GM23338 (cell line): ENCODE results near the gene EXOC3. TPM values are rescaled to one million over a fixed set of nuclear protein-coding genes. Genes with fewer than 3 reads are reported as not detected.

Experiments used
- ATAC-seq: fragments of 200-7000 bp; cut with Tn5 transposase; 3 replicates; pipeline ENCODE4 v1.9.1; 2020
- DNase-seq: peaks from one replicate; pipeline ENCODE4 v3.0.0-alpha.2; 2015; ENCODE audit warnings: low spot score
- H2AFZ ChIP-seq: fragments of 200-600 bp; sonication (generic); 2 replicates; pipeline ENCODE4 v1.8.0; 2016; ENCODE audit warnings: antibody characterized with exemption, mild to moderate bottlenecking, moderate library complexity
- H3F3A ChIP-seq: fragments of 200-600 bp; sonication (generic); replicated peaks from 2 replicates; pipeline ENCODE4 v1.8.0; 2017; ENCODE audit warnings: antibody characterized with exemption, mixed run types, low read depth
- H3K27ac ChIP-seq: fragments of 200-600 bp; sonication (generic); 2 replicates; pipeline ENCODE4 v1.6.1; 2016; ENCODE audit warnings: low read depth
- H3K27me3 ChIP-seq: fragments of 200-600 bp; sonication (generic); 2 replicates; pipeline ENCODE4 v1.8.0; 2016; ENCODE audit warnings: mild to moderate bottlenecking, mixed run types, moderate library complexity; ENCODE audit not compliant: insufficient read depth
- H3K36me3 ChIP-seq: fragments of 200-600 bp; sonication (generic); 2 replicates; pipeline ENCODE4 v1.8.0; 2016; ENCODE audit warnings: mild to moderate bottlenecking; ENCODE audit not compliant: insufficient read depth
- H3K4me1 ChIP-seq: fragments of 200-600 bp; sonication (generic); 2 replicates; pipeline ENCODE4 v1.8.0; 2016; ENCODE audit warnings: mild to moderate bottlenecking, moderate library complexity; ENCODE audit not compliant: insufficient read depth
- H3K4me2 ChIP-seq: fragments of 200-600 bp; sonication (generic); 2 replicates; pipeline ENCODE4 v1.7.1; 2017; ENCODE audit warnings: mixed run types
- H3K4me3 ChIP-seq: fragments of 200-600 bp; sonication (generic); 2 replicates; pipeline ENCODE4 v1.6.1; 2016; ENCODE audit warnings: mixed run types
- H3K79me2 ChIP-seq: fragments of 200-600 bp; sonication (generic); replicated peaks from 2 replicates; pipeline ENCODE4 v1.8.0; 2017; ENCODE audit warnings: mild to moderate bottlenecking; ENCODE audit not compliant: insufficient read depth
- H3K9me2 ChIP-seq: fragments of 200-600 bp; sonication (generic); 2 replicates; pipeline ENCODE4 v1.8.0; 2017; ENCODE audit not compliant: insufficient read depth
- H4K20me1 ChIP-seq: fragments of 200-600 bp; sonication (generic); replicated peaks from 2 replicates; pipeline ENCODE4 v1.8.0; 2017; ENCODE audit warnings: mild to moderate bottlenecking; ENCODE audit not compliant: insufficient read depth
- H3K27ac Mint-ChIP-seq: 2 replicates; pipeline ENCODE4 v1.8.0; 2020; ENCODE audit warnings: inconsistent platforms, mild to moderate bottlenecking, moderate library complexity, mixed read lengths
- H3K27me3 Mint-ChIP-seq: 3 replicates; pipeline ENCODE4 v1.8.0; 2022; ENCODE audit warnings: low read depth, mild to moderate bottlenecking, moderate library complexity, mixed read lengths, inconsistent platforms; ENCODE audit not compliant: insufficient read depth, poor library complexity
- H3K36me3 Mint-ChIP-seq: 3 replicates; pipeline ENCODE4 v1.8.0; 2021; ENCODE audit warnings: low read depth, mild to moderate bottlenecking, inconsistent platforms, moderate library complexity, mixed read lengths
- H3K4me1 Mint-ChIP-seq: 3 replicates; pipeline ENCODE4 v1.8.0; 2020; ENCODE audit warnings: mild to moderate bottlenecking, inconsistent platforms, mixed read lengths
- H3K4me3 Mint-ChIP-seq: 3 replicates; pipeline ENCODE4 v1.8.0; 2021; ENCODE audit warnings: moderate library complexity, mild to moderate bottlenecking, inconsistent platforms, mixed read lengths
- H3K9me3 Mint-ChIP-seq: 3 replicates; pipeline ENCODE4 v1.8.0; 2020; ENCODE audit warnings: moderate library complexity, mild to moderate bottlenecking, inconsistent platforms, mixed read lengths
- CREB1 ChIP-seq: fragments of 250-450 bp; sonication (Bioruptor Pico); IDR thresholded peaks from 2 replicates; pipeline ENCODE4 v1.5.0; 2020; ENCODE audit warnings: low read depth, mild to moderate bottlenecking, moderate library complexity
- EZH2 ChIP-seq: fragments of 200-600 bp; sonication (generic); IDR thresholded peaks from one replicate; pipeline ENCODE4 v1.8.0; 2017; ENCODE audit warnings: antibody characterized with exemption, mild to moderate bottlenecking, low read depth; ENCODE audit not compliant: unreplicated experiment
- EZH2phosphoT487 ChIP-seq: fragments of 200-600 bp; sonication (generic); IDR thresholded peaks from one replicate; pipeline ENCODE4 v1.8.1; 2018; ENCODE audit warnings: antibody characterized with exemption; ENCODE audit not compliant: unreplicated experiment
- JUNB ChIP-seq: IDR thresholded peaks from one replicate; pipeline ENCODE4 v1.6.1; 2016; ENCODE audit warnings: antibody characterized with exemption; ENCODE audit not compliant: unreplicated experiment
- NANOG ChIP-seq: IDR thresholded peaks from 2 replicates; pipeline ENCODE4 v1.6.1; 2016; ENCODE audit warnings: antibody characterized with exemption, borderline replicate concordance
- POLR2AphosphoS5 ChIP-seq: IDR thresholded peaks from 2 replicates; pipeline ENCODE4 v1.6.1; 2016; ENCODE audit warnings: antibody characterized with exemption, low read depth
- STAT1 ChIP-seq: IDR thresholded peaks from one replicate; pipeline ENCODE4 v1.6.1; 2016; ENCODE audit warnings: antibody characterized with exemption; ENCODE audit not compliant: unreplicated experiment
- ZNF114 ChIP-seq: fragments of 250-450 bp; sonication (Bioruptor Pico); IDR thresholded peaks from 2 replicates; pipeline ENCODE4 v1.5.0; 2020; ENCODE audit warnings: mild to moderate bottlenecking, moderate library complexity
- ZNF331 ChIP-seq: fragments of 250-450 bp; sonication (Bioruptor Pico); IDR thresholded peaks from 2 replicates; pipeline ENCODE4 v1.5.0; 2020; ENCODE audit warnings: low read depth, mild to moderate bottlenecking, moderate library complexity
- polyA plus RNA-seq: library from polyadenylated mRNA; unstranded; fragments of >200 nt; fragmentation: Nextera tagmentation; extraction: Ambion mirVana; gene quantifications from 2 replicates; pipeline ENCODE4 v1.2.1, GENCODE V29; 2016
- total RNA-seq: library from RNA; depleted of rRNA; stranded (reverse); fragments of >200 nt; shearing (Covaris generic); gene quantifications from 2 replicates; pipeline ENCODE4 v1.2.3, GENCODE V29; 2014
- TF ChIP-seq, protein P1 (sequence below): IDR thresholded peaks from 2 replicates; pipeline ENCODE4 v1.6.1; 2016; ENCODE audit warnings: antibody characterized with exemption
- TF ChIP-seq, protein P2 (sequence below): IDR thresholded peaks from one replicate; pipeline ENCODE4 v1.6.1; 2018; ENCODE audit warnings: antibody characterized with exemption; ENCODE audit not compliant: unreplicated experiment
- TF ChIP-seq, protein P3 (sequence below): fragments of 250-450 bp; sonication (Bioruptor Pico); IDR thresholded peaks from 2 replicates; pipeline ENCODE4 v1.5.0; 2020; ENCODE audit warnings: mild to moderate bottlenecking, moderate library complexity
- TF ChIP-seq, protein P4 (sequence below), 2 experiments: fragments of 200-600 bp in 1 of 2; sonication (generic) in 1 of 2; conservative IDR thresholded peaks; 2 replicates each; pipeline versions ENCODE4 v1.5.1 to v1.6.1; 2016 to 2017; ENCODE audit warnings: antibody characterized with exemption in 2 of 2, low read depth in 2 of 2, mild to moderate bottlenecking in 2 of 2, moderate library complexity in 1 of 2

The EXOC3 gene
- total and polyA plus RNA-seq, 2 experiments from 2014 or later: 13.4 to 31.6 TPM

DNA sequence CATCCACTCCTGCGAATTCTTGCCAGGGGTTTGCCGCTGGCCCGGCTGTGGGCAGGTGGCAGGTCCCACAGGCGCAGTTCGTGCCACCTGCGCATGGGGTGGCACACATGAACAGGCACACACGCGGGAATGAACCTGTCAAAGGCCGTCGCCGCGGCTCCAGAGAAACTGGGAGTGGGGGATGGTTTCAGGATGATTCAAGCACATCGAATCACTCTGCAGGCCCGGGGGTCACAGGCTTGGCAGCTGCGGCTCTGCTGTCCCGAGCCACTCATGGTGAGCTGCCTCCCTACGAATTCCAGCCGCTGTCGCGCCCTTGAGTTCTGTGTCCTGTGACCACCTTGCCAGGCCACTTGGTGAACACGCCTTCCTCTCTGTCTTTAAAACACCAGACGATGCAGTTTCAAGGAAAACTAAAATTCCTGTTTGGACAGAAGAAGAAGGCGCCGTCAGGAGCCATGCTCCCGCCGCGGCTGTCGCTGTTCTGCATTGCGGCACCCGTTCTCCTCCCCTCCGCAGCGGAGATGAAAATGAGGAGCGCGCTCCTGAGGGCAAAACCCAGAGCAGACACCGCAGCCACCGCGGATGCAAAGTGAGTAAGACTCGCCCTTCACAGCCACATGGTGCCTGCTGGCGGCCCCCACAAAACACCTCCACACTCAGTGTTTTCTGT is 15.4 kb upstream of the EXOC3 start:
- no peak overlapping the region for H3K27ac Mint-ChIP-seq
- H3K36me3 Mint-ChIP-seq: no peaks in the 10 kb centered on the region; the same call in 2 of the 3 replicates
- Histone ChIP-seq H3F3A (no peaks in the 10 kb centered on the region), H3K79me2 (no peaks in the 10 kb centered on the region), H2AFZ (no peak overlapping the region), H3K9me2 (peaks cover 8% of the 10 kb centered on the region), H3K36me3 (no peaks in the 10 kb centered on the region), H3K4me2 (no peak overlapping the region), H3K4me3 (no peak overlapping the region), H4K20me1 (no peaks in the 10 kb centered on the region), H3K27ac (no peak overlapping the region), H3K4me1 (no peaks in the 10 kb centered on the region), H3K27me3 (no peaks in the 10 kb centered on the region)
- DNase-seq (no peak), ATAC-seq (no peak)
- TF ChIP-seq CREB1 (CRISPR knock-in tag) (no peak), EZH2phosphoT487 (no peak), EZH2 (no peak), STAT1 (no peak), ZNF114 (CRISPR knock-in tag) (no peak), ZNF331 (no peak), JUNB (no peak), NANOG (no peak), POLR2AphosphoS5 (no peak)
- TF ChIP-seq, protein P1, sequence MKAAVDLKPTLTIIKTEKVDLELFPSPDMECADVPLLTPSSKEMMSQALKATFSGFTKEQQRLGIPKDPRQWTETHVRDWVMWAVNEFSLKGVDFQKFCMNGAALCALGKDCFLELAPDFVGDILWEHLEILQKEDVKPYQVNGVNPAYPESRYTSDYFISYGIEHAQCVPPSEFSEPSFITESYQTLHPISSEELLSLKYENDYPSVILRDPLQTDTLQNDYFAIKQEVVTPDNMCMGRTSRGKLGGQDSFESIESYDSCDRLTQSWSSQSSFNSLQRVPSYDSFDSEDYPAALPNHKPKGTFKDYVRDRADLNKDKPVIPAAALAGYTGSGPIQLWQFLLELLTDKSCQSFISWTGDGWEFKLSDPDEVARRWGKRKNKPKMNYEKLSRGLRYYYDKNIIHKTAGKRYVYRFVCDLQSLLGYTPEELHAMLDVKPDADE: no peak
- TF ChIP-seq, protein P2, sequence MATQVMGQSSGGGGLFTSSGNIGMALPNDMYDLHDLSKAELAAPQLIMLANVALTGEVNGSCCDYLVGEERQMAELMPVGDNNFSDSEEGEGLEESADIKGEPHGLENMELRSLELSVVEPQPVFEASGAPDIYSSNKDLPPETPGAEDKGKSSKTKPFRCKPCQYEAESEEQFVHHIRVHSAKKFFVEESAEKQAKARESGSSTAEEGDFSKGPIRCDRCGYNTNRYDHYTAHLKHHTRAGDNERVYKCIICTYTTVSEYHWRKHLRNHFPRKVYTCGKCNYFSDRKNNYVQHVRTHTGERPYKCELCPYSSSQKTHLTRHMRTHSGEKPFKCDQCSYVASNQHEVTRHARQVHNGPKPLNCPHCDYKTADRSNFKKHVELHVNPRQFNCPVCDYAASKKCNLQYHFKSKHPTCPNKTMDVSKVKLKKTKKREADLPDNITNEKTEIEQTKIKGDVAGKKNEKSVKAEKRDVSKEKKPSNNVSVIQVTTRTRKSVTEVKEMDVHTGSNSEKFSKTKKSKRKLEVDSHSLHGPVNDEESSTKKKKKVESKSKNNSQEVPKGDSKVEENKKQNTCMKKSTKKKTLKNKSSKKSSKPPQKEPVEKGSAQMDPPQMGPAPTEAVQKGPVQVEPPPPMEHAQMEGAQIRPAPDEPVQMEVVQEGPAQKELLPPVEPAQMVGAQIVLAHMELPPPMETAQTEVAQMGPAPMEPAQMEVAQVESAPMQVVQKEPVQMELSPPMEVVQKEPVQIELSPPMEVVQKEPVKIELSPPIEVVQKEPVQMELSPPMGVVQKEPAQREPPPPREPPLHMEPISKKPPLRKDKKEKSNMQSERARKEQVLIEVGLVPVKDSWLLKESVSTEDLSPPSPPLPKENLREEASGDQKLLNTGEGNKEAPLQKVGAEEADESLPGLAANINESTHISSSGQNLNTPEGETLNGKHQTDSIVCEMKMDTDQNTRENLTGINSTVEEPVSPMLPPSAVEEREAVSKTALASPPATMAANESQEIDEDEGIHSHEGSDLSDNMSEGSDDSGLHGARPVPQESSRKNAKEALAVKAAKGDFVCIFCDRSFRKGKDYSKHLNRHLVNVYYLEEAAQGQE: no peak
- TF ChIP-seq, protein P3, sequence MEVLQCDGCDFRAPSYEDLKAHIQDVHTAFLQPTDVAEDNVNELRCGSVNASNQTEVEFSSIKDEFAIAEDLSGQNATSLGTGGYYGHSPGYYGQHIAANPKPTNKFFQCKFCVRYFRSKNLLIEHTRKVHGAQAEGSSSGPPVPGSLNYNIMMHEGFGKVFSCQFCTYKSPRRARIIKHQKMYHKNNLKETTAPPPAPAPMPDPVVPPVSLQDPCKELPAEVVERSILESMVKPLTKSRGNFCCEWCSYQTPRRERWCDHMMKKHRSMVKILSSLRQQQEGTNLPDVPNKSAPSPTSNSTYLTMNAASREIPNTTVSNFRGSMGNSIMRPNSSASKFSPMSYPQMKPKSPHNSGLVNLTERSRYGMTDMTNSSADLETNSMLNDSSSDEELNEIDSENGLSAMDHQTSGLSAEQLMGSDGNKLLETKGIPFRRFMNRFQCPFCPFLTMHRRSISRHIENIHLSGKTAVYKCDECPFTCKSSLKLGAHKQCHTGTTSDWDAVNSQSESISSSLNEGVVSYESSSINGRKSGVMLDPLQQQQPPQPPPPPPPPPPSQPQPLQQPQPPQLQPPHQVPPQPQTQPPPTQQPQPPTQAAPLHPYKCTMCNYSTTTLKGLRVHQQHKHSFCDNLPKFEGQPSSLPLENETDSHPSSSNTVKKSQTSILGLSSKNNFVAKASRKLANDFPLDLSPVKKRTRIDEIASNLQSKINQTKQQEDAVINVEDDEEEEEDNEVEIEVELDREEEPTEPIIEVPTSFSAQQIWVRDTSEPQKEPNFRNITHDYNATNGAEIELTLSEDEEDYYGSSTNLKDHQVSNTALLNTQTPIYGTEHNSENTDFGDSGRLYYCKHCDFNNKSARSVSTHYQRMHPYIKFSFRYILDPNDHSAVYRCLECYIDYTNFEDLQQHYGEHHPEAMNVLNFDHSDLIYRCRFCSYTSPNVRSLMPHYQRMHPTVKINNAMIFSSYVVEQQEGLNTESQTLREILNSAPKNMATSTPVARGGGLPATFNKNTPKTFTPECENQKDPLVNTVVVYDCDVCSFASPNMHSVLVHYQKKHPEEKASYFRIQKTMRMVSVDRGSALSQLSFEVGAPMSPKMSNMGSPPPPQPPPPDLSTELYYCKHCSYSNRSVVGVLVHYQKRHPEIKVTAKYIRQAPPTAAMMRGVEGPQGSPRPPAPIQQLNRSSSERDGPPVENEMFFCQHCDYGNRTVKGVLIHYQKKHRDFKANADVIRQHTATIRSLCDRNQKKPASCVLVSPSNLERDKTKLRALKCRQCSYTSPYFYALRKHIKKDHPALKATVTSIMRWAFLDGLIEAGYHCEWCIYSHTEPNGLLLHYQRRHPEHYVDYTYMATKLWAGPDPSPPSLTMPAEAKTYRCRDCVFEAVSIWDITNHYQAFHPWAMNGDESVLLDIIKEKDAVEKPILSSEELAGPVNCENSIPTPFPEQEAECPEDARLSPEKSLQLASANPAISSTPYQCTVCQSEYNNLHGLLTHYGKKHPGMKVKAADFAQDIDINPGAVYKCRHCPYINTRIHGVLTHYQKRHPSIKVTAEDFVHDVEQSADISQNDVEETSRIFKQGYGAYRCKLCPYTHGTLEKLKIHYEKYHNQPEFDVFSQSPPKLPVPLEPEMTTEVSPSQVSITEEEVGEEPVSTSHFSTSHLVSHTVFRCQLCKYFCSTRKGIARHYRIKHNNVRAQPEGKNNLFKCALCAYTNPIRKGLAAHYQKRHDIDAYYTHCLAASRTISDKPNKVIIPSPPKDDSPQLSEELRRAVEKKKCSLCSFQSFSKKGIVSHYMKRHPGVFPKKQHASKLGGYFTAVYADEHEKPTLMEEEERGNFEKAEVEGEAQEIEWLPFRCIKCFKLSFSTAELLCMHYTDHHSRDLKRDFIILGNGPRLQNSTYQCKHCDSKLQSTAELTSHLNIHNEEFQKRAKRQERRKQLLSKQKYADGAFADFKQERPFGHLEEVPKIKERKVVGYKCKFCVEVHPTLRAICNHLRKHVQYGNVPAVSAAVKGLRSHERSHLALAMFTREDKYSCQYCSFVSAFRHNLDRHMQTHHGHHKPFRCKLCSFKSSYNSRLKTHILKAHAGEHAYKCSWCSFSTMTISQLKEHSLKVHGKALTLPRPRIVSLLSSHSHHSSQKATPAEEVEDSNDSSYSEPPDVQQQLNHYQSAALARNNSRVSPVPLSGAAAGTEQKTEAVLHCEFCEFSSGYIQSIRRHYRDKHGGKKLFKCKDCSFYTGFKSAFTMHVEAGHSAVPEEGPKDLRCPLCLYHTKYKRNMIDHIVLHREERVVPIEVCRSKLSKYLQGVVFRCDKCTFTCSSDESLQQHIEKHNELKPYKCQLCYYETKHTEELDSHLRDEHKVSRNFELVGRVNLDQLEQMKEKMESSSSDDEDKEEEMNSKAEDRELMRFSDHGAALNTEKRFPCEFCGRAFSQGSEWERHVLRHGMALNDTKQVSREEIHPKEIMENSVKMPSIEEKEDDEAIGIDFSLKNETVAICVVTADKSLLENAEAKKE (CRISPR knock-in tag): no peak
- TF ChIP-seq, protein P4, sequence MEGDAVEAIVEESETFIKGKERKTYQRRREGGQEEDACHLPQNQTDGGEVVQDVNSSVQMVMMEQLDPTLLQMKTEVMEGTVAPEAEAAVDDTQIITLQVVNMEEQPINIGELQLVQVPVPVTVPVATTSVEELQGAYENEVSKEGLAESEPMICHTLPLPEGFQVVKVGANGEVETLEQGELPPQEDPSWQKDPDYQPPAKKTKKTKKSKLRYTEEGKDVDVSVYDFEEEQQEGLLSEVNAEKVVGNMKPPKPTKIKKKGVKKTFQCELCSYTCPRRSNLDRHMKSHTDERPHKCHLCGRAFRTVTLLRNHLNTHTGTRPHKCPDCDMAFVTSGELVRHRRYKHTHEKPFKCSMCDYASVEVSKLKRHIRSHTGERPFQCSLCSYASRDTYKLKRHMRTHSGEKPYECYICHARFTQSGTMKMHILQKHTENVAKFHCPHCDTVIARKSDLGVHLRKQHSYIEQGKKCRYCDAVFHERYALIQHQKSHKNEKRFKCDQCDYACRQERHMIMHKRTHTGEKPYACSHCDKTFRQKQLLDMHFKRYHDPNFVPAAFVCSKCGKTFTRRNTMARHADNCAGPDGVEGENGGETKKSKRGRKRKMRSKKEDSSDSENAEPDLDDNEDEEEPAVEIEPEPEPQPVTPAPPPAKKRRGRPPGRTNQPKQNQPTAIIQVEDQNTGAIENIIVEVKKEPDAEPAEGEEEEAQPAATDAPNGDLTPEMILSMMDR (conservative IDR thresholded peaks at IDR 0.05; ENCODE audit: low read depth in 2 of 2): no peak
- H3K27me3 Mint-ChIP-seq: peaks cover 4% of the 10 kb centered on the region
- H3K9me3 Mint-ChIP-seq: no peaks in the 10 kb centered on the region
- H3K4me1 Mint-ChIP-seq: peaks cover 5% of the 10 kb centered on the region
- H3K4me3 Mint-ChIP-seq: no peak overlapping the region
